Right ventricle myocardium superior (tissue), 1 donor: Measurements from ENCODE around the gene FES. TPM values are rescaled to one million over a fixed set of nuclear protein-coding genes. Genes with fewer than 3 reads are reported as not detected.
"Not testable (repeated sequence)": the region's sequence is repeated elsewhere in the genome, so short reads cannot be mapped to it uniquely, and the experiment has no call there.

Experiments used
- ATAC-seq: fragments of 200-7000 bp; cut with Tn5 transposase; one replicate; pipeline ENCODE4 v1.9.1; 2020; ENCODE audit warnings: mild to moderate bottlenecking; ENCODE audit not compliant: poor library complexity
- DNase-seq: peaks from one replicate; pipeline ENCODE4 v3.0.0-alpha.2; 2020
- intact Hi-C: fragments of 100-400 bp; cut with DNase I; formaldehyde crosslinking; loops from one replicate; pipeline ENCODE4 v1.11.2; 2022
- long read RNA-seq: library from polyadenylated mRNA; unstranded; transcript quantifications from one replicate; pipeline ENCODE4 v2.0.0, GENCODE V29; 2021
- total RNA-seq: library from RNA; stranded (reverse); fragmentation: NEBNext Ultra II Directional; extraction: Animal tissue kit (Norgen Biotek cat#: 25700); gene quantifications from one replicate; pipeline ENCODE4 v1.2.1, GENCODE V29; 2021
- donor health status: DM: no; HTN: yes; CAD: no; lungs with severe emphysema.

FES gene
- 17.1 TPM for total RNA-seq
- long read RNA-seq, transcript FES-201 (19 exons, 2,829 nt): major isoform, 17 of 65 reads
- long read RNA-seq, partial matches to known transcripts: 8 of 65 reads
- long read RNA-seq, other reads (novel, unspliced or antisense): 39 of 65 reads

DNA sequence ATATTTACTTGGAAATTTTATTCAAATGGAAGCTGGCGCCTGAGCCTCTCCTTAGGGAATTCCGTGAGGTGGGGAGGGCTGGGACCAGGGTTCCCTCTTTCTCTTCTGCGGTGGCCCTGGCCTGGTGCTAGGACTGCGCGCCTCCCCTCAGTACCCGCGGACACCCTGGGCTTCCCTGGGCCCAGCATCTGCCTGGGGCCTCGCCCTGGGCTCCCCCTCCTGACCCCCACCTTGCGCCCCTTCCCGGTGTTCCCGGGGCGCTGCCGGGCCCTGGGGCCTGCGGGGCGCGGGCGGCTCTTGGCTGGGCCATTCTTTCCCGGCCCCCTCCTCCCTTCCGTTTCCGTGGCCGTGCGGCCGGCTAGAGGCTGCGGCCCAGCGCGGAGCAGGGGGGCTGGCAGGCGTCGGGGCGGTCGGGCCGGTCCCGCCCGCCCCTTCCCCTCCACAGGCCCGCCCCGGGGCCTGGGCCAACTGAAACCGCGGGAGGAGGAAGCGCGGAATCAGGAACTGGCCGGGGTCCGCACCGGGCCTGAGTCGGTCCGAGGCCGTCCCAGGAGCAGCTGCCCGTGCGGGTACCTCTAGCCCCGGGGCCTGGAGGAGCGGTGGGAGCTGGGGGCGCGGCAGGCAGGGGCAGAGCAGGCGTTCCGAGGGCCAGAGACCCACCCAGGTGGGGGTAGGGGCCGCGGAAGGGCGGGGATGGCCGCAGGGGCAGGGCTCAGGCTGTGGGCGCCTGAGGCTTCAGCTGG, at the start of gene FES:
TSS of gene FES (plus strand) at position 529 of the 743 bp plus-strand sequence. CDS start 542 bp downstream, outside the sequence.
- ATAC-seq (peak; percentile 77), DNase-seq (peak; percentile 88)
- intact Hi-C loops: loop anchor here (2.0 kb wide), 1 partner anchor 235 kb away; no protein-coding TSS in a partner anchor

GRCh38 chr15:90834626-90835025, 49.7 kb upstream of the FES start:
- intact Hi-C loops: no loop called here
- DNase-seq (no peak), ATAC-seq (no peak)

DNA sequence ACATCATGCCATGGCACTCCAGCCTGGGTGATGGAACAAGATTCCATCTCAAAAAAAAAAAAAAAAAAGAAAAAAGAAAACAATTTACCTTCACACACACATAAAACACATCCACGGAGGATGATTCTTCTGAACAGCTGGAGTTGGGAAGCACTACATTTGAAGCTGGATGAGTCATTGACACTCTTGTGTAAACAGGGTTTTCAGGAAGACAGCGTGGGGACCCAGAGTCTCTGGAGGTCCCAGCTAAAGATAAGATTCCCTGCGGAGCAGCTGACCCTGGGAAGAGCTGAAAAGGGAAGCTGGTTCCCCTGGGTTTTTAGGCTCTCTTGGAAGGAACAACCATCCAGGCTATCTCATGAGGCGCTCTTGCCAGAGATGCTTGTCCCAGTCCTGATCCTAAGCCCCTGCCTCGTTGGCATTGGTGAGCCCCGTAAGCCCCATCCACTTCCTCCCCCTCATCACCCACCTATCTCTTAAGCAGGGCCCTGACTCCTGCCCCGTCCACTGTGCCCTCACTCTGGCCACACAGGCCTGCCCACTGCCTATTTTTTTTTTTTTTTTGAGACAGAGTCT, 47.9 kb upstream of the FES start:
- intact Hi-C loops: no loop called here
- DNase-seq: no peak
- peak; percentile 30 for ATAC-seq

DNA sequence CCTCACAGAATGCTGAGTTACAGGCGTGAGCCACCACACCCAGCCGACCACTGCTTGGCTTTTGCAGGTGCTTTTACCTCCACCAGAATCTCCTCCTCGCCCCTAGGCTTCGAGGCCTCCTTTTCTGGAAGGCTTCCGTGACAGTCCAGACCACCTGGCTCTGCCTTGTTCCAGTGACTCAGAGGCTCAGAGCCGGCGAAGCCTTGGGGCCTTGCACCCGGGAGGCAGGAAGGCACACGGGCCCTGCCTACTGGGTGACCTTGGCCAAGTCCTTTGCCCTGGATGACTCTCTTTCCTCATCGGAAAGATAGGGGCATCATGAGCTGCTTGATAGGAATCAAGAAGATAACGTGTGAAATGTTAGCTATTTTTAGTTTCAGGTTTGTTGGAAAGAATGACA, 47.2 kb upstream of the FES start:
- DNase-seq (no peak), ATAC-seq (no peak)
- intact Hi-C loops: no loop called here

- ATAC-seq: no peak
Measured at GRCh38 chr15:90838139-90838538, 46.2 kb upstream of the FES start.

GRCh38 chr15:90838544-90838943, 45.8 kb upstream of the FES start:
- intact Hi-C loops: no loop called here
- DNase-seq: no peak
- no peak for ATAC-seq

More at GRCh38 chr15:90838139-90838538, 46.2 kb upstream of the FES start:
- no peak for DNase-seq
- intact Hi-C loops: no loop called here

GRCh38 chr15:90839187-90840071, 44.9 kb upstream of the FES start:
- DNase-seq (no peak), ATAC-seq (peak; percentile 78)
- intact Hi-C loops: no loop called here

GRCh38 chr15:90840157-90840855, 44.0 kb upstream of the FES start:
- no peak for DNase-seq
- ATAC-seq: no peak
- intact Hi-C loops: no loop called here

DNA sequence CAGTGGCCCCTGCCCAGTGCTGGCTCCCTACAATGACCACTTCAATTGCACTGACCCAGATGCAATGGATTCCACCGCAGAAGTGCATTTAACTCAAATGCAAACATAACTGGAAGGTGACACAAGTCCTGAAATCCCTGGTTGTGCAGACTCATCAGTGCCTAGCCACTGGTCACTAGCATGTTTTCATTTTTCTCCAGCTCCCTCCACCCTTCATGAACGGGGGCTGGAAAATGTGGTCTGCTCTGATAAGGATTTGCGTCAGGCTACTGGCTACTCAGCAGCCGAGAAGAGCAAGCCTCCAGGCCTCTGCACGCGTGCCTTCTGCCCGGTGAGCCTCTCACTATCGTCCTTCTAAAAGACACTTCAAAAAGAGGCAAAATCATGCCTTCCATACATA, 43.4 kb upstream of the FES start:
- intact Hi-C loops: no loop called here
- DNase-seq (no peak), ATAC-seq (no peak)

GRCh38 chr15:90844696-90845095, 39.6 kb upstream of the FES start:
- intact Hi-C loops: no loop called here
- DNase-seq (no peak), ATAC-seq (no peak)

DNA sequence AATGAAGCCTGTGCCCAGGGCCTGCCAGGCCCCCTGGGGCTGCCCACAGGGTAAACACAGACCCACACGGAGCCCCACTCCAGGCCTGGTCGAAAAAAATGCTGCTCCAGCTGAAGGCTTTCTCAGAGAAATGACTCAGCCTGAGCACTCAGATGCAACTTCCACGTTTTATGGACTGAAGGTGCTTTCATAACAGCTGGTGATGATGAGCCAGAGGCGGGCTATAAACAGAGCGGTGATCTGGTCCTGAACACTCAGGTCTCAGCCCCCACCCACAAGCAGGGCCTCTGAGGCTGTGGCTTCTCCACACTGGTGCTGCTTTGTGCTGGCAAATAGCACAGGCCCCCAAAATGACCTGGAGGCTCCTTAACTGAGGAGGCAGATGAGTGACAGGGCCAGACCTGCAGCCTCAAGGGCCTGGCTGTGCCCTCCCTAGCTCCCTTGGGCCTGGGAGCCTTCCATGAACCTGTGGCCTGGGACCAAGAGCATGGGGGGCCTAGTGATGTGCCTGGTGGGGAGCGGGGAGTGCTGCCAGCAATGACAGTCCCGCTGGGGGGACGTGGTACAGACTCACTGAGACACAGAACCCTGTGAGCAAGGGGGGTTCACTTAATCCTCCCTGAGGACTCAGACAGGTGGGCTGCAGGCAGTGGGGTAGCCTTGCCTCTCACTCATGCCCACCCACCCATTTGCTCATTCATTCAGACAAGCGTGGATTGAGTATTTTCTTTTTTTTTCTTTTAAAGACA, 38.9 kb upstream of the FES start:
- DNase-seq (no peak), ATAC-seq (peak; percentile 60)
- intact Hi-C loops: no loop called here

GRCh38 chr15:90849424-90849823, 34.9 kb upstream of the FES start:
- intact Hi-C loops, DNase-seq, ATAC-seq: not testable (repeated sequence)

- ATAC-seq (no peak), DNase-seq (no peak)
- intact Hi-C loops: no loop called here
Measured at GRCh38 chr15:90851114-90851513, 33.2 kb upstream of the FES start.

DNA sequence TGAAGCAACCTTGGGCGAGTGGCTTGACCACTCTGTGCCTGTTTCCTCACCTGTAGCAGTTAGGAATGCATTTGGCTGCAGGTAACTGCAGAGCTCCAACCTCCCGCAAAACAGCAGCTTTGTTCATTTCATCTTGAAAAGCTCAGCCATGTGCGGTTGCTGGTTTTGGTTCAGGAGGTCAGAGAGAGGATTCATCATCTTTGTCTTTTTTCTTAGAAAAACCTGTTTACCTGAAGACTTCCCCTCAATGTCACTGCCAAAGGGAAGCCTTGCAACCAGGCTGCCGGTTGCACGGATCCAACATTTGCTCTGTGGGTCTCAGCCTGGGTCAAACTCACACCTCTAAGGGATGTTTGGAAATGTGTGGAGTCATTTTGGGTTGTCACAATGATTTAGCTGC, 32.4 kb upstream of the FES start:
- intact Hi-C loops: no loop called here
- ATAC-seq: no peak
- no peak for DNase-seq

DNA sequence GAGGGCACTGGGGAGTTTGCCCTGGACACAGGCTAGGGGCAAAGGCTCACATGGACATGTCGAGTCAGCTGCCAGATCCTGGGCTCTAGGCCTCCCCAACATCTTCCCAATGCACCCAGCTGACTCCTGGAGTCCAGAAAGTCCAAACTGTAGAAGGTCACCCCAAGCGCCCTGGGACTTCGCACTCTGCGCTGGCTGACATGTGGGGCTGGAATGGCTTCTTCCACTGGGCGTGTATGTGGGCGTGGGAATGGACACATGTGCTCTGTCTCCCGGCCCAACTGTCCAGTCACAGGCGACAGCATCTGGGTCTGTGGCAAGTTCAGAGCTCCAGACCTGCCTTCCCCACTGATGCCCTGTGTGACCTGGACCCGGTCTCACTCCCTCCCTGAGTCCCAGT, 29.2 kb upstream of the FES start:
- DNase-seq (no peak), ATAC-seq (no peak)
- intact Hi-C loops: no loop called here

- intact Hi-C loops: no loop called here
- DNase-seq (no peak), ATAC-seq (no peak)
Measured at GRCh38 chr15:90857337-90857736, 27.0 kb upstream of the FES start.

DNA sequence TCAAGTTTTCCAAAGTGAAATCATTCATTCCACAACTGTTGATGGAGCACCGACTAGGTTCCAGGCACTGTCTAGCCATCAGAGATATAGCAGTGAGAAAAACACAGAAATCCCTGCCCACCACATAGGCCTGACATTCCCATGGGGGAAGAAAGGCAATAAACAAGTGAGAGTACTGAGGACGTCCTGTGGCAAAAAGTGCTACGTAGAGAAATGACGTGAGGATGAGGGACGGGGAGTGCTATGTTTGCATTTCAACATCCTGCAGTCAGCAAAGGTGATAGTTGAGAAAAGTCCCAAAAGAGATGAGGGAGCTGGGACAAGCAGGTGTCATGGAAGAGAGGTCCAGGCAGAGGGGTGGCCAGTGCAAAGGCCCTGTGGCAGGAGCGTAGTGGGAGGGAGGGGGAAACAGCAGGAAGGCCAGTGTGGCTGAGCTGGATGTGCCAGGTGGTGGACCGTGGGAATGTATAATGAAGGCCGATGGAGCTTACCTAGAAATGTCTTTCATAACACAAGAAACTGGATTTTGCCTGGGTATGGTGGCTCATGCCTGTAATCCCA, 26.3 kb upstream of the FES start:
- intact Hi-C loops: no loop called here
- ATAC-seq (no peak), DNase-seq (no peak)
